PC-3 (cell line): Measurements from ENCODE around the gene CEP78. TPM values are rescaled to one million over a fixed set of nuclear protein-coding genes. Genes with fewer than 3 reads are reported as not detected.

ENCODE experiments used
- ATAC-seq: fragments of 200-7000 bp; cut with Tn5 transposase; 2 replicates; pipeline ENCODE4 v1.9.1; 2020; ENCODE audit warnings: mild to moderate bottlenecking, moderate library complexity
- BruUV-seq: library from RNA; stranded (reverse); fragments of 400-500 nt; replicated peaks from 2 replicates; lab custom pipeline; 2021; lab: Mats Ljungman, UMichigan
- CTCF ChIA-PET: fragments of 300-600 bp; sonication (Branson Sonifier 250); formaldehyde crosslinking; loops from one replicate; lab custom pipeline; 2022; ENCODE audit warnings: antibody characterized with exemption; lab: Charles Lee
- POLR2A ChIA-PET: fragments of 300-600 bp; sonication (Branson Sonifier 250); formaldehyde crosslinking; loops from one replicate; lab custom pipeline; 2022; ENCODE audit warnings: antibody characterized with exemption; ENCODE audit not compliant: unreplicated experiment; lab: Charles Lee
- DNase-seq: peaks from one replicate; pipeline ENCODE4 v3.0.0-alpha.2; 2015
- H2AFZ ChIP-seq: fragments of 300-600 bp; sonication (generic); 2 replicates; pipeline ENCODE4 v1.6.0; 2016; ENCODE audit warnings: antibody characterized with exemption, low read length
- H3F3A ChIP-seq: fragments of 300-600 bp; sonication (generic); one replicate; pipeline ENCODE4 v1.6.0; 2017; ENCODE audit warnings: antibody characterized with exemption, low read length, control low read depth, mild to moderate bottlenecking; ENCODE audit not compliant: unreplicated experiment
- H3K27ac ChIP-seq: fragments of 300-600 bp; sonication (generic); 2 replicates; pipeline ENCODE4 v1.5.1; 2016; ENCODE audit warnings: mild to moderate bottlenecking, low read length
- H3K27me3 ChIP-seq: fragments of 300-600 bp; sonication (generic); 2 replicates; pipeline ENCODE4 v1.6.1; 2016; ENCODE audit warnings: low read length, mixed read lengths
- H3K36me3 ChIP-seq: fragments of 300-600 bp; sonication (generic); 2 replicates; pipeline ENCODE4 v1.6.1; 2016; ENCODE audit warnings: low read depth, mixed run types, low read length, mixed read lengths
- H3K4me1 ChIP-seq: fragments of 300-600 bp; sonication (generic); 2 replicates; pipeline ENCODE4 v1.5.1; 2016; ENCODE audit warnings: low read length; ENCODE audit not compliant: insufficient read depth
- H3K4me2 ChIP-seq: fragments of 300-600 bp; sonication (generic); 2 replicates; pipeline ENCODE4 v1.6.0; 2016; ENCODE audit warnings: low read length
- H3K4me3 ChIP-seq: fragments of 300-600 bp; sonication (generic); 2 replicates; pipeline ENCODE4 v1.5.1; 2016; ENCODE audit warnings: mild to moderate bottlenecking, low read length, mixed read lengths
- H3K79me2 ChIP-seq: fragments of 300-600 bp; sonication (generic); 2 replicates; pipeline ENCODE4 v1.6.1; 2017; ENCODE audit warnings: low read length, mixed read lengths
- H3K9ac ChIP-seq: fragments of 300-600 bp; sonication (generic); 2 replicates; pipeline ENCODE4 v1.6.0; 2016; ENCODE audit warnings: mild to moderate bottlenecking, low read length
- H3K9me2 ChIP-seq: fragments of 300-600 bp; sonication (generic); replicated peaks from 2 replicates; pipeline ENCODE4 v1.6.1; 2016; ENCODE audit warnings: mixed run types, low read length, mixed read lengths
- H3K9me3 ChIP-seq: fragments of 300-600 bp; sonication (generic); 2 replicates; pipeline ENCODE4 v1.6.1; 2016; ENCODE audit warnings: low read length, mixed read lengths
- H4K20me1 ChIP-seq: fragments of 300-600 bp; sonication (generic); 2 replicates; pipeline ENCODE4 v1.6.1; 2016; ENCODE audit warnings: low read length, mixed read lengths
- CTCF ChIP-seq: fragments of 300-600 bp; sonication (generic); conservative IDR thresholded peaks from 2 replicates; pipeline ENCODE4 v1.5.1; 2017; ENCODE audit warnings: antibody characterized with exemption, low read depth, mild to moderate bottlenecking, low read length
- EZH2 ChIP-seq: fragments of 300-600 bp; sonication (generic); IDR thresholded peaks from one replicate; pipeline ENCODE4 v1.6.1; 2017; ENCODE audit warnings: antibody characterized with exemption, mild to moderate bottlenecking, low read length; ENCODE audit not compliant: unreplicated experiment
- EZH2phosphoT487 ChIP-seq: fragments of 300-600 bp; sonication (generic); IDR thresholded peaks from 2 replicates; pipeline ENCODE4 v1.6.1; 2018; ENCODE audit warnings: mild to moderate bottlenecking, antibody characterized with exemption, low read length, borderline replicate concordance
- intact Hi-C: fragments of 100-400 bp; cut with micrococcal nuclease; formaldehyde crosslinking; loops from 2 replicates; pipeline ENCODE4 v1.9.0; 2023
- total RNA-seq: library from RNA; depleted of rRNA; stranded (reverse); fragments of >200 nt; gene quantifications from 2 replicates; pipeline ENCODE4 v1.2.3, GENCODE V29; 2014

The CEP78 gene
- total RNA-seq, 1 experiment from 2014 or later: 52.5 TPM

- BruUV-seq: no TSS peak
- Histone ChIP-seq H3K4me1 (peaks cover 6% of the 10 kb centered on the region), H3K4me2 (no peak overlapping the region), H3F3A (no peaks in the 10 kb centered on the region), H4K20me1 (no peaks in the 10 kb centered on the region), H3K27me3 (no peaks in the 10 kb centered on the region), H3K9ac (no peak overlapping the region), H3K27ac (no peak overlapping the region), H3K9me3 (no peaks in the 10 kb centered on the region), H3K9me2 (no peaks in the 10 kb centered on the region), H3K79me2 (no peaks in the 10 kb centered on the region), H3K4me3 (no peak overlapping the region), H3K36me3 (0 out of 2 replicates have a peak, but pooled peaks cover 4% of the 10 kb centered on the region), H2AFZ (no peak overlapping the region)
- no peak for TF ChIP-seq CTCF
- TF ChIP-seq EZH2: no peak
- TF ChIP-seq EZH2phosphoT487: no peak
- intact Hi-C loops: loop anchor here (5.0 kb wide), 1 partner anchor 41 kb away; no protein-coding TSS in a partner anchor
- ChIA-PET POLR2A (no interaction called here), CTCF (no interaction called here)
- no peak for DNase-seq
- ATAC-seq: no peak
Measured at GRCh38 chr9:78311075-78311474, 75.2 kb downstream of the CEP78 start.

GRCh38 chr9:78311886-78312524 lies 76.1 kb downstream of the CEP78 start:
- H3K4me2 ChIP-seq: peak overlapping the region; percentile 22; the same call in 1 of the 2 replicates
- no peak for TF ChIP-seq CTCF
- TF ChIP-seq EZH2: no peak
- TF ChIP-seq EZH2phosphoT487: no peak
- ChIA-PET POLR2A (interaction anchor here (0.6 to 0.7 kb wide), 2 partner anchors 15 to 50 kb away, joined by 3 to 4 read pairs; no protein-coding TSS in a partner anchor), CTCF (no interaction called here)
- no peaks in the 10 kb centered on the region for H3F3A ChIP-seq
- 0 out of 2 replicates have a peak, but pooled peaks cover 4% of the 10 kb centered on the region for H3K36me3 ChIP-seq
- DNase-seq: peak; percentile 49
- H3K4me1 ChIP-seq: peaks cover 6% of the 10 kb centered on the region
- H2AFZ ChIP-seq: no peak overlapping the region
- no peaks in the 10 kb centered on the region for H3K27me3 ChIP-seq
- peak overlapping the region; percentile 51 for H3K27ac ChIP-seq
- peak; percentile 88 for ATAC-seq
- no peaks in the 10 kb centered on the region for H3K9me2 ChIP-seq
- BruUV-seq: no TSS peak
- H3K4me3 ChIP-seq: no peak overlapping the region
- no peaks in the 10 kb centered on the region for H3K9me3 ChIP-seq
- intact Hi-C loops: loop anchor here (1.0 to 5.0 kb wide), 2 partner anchors 16 to 40 kb away; no protein-coding TSS in a partner anchor
- no peak overlapping the region for H3K9ac ChIP-seq
- no peaks in the 10 kb centered on the region for H4K20me1 ChIP-seq
- H3K79me2 ChIP-seq: no peaks in the 10 kb centered on the region

GRCh38 chr9:78314550-78314949 lies 78.7 kb downstream of the CEP78 start:
- H3K4me2 ChIP-seq: no peak overlapping the region
- no peaks in the 10 kb centered on the region for H3F3A ChIP-seq
- H3K9ac ChIP-seq: no peak overlapping the region
- H3K36me3 ChIP-seq: peaks cover 14% of the 10 kb centered on the region
- H3K4me3 ChIP-seq: no peak overlapping the region
- no peaks in the 10 kb centered on the region for H3K9me3 ChIP-seq
- ATAC-seq: no peak
- POLR2A ChIA-PET: no interaction called here
- intact Hi-C loops: loop anchor here (5.0 kb wide), 1 partner anchor 38 kb away; no protein-coding TSS in a partner anchor
- H3K9me2 ChIP-seq: no peaks in the 10 kb centered on the region
- BruUV-seq: no TSS peak
- no peaks in the 10 kb centered on the region for H3K27me3 ChIP-seq
- no peaks in the 10 kb centered on the region for H4K20me1 ChIP-seq
- DNase-seq: no peak
- CTCF ChIA-PET: no interaction called here
- no peak for TF ChIP-seq CTCF
- TF ChIP-seq EZH2: no peak
- TF ChIP-seq EZH2phosphoT487: no peak
- H3K4me1 ChIP-seq: peaks cover 6% of the 10 kb centered on the region
- H3K27ac ChIP-seq: no peak overlapping the region
- no peaks in the 10 kb centered on the region for H3K79me2 ChIP-seq
- no peak overlapping the region for H2AFZ ChIP-seq
